NCI-H1105 (cell line): ENCODE results near the gene ERBB2.
"Not testable (repeated sequence)": the region's sequence is repeated elsewhere in the genome, so short reads cannot be mapped to it uniquely, and the experiment has no call there.

Source experiments
- DNase-seq: peaks from one replicate; lab custom pipeline; 2025; lab: John Stamatoyannopoulos, UW

Gene ERBB2

GRCh38 chr17:39763051-39763820 lies 63.4 kb downstream of the ERBB2 start:
- no peak for DNase-seq

DNA sequence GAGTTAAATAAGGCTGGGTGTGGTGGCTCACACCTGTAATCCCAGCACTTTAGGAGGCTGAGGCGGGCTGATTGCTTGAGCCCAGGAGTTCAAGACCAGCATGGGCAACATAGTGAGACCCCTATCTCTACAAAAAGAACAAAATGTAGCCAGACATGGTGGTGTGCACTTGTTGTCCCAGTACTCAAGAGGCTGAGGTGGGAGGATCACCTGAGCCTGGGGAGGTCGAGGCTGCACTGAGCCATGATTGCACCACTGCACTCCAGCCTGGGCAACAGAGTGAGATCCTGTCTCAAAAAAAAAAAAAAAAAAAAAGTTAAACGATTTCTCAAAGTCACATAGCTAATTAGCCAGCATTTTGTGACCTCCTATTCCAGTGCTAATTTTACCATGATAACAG lies 64.3 kb downstream of the ERBB2 start:
- DNase-seq: not testable (repeated sequence)

- DNase-seq: no peak
Measured at GRCh38 chr17:39765175-39765574, 65.3 kb downstream of the ERBB2 start.

- DNase-seq: no peak
Measured at GRCh38 chr17:39765766-39766165, 65.9 kb downstream of the ERBB2 start.

GRCh38 chr17:39767147-39767546 lies 67.3 kb downstream of the ERBB2 start:
- no peak for DNase-seq

- DNase-seq: no peak
Measured at GRCh38 chr17:39769974-39770587, 70.2 kb downstream of the ERBB2 start.

DNA sequence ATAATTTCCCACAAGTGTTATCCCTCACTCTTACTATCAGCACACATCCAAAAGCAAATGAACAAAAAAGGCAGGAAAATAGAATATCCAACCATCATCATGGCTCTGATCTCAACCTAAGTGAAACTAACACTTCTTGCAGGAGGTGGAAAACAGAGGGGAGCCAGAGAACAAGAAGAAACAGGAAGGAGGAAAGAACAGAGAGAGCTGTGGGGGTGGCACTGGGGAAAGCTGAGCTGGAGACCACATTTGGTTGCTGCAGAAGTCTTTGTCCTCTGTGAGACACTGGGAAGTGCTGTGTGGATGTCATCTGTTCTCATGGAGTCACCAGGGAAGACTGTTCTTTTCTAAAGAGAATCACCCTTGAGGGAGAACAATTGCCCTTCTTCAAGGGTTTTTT lies 72.6 kb downstream of the ERBB2 start:
- DNase-seq: no peak

- no peak for DNase-seq
Measured at GRCh38 chr17:39772987-39773934, 73.4 kb downstream of the ERBB2 start.

GRCh38 chr17:39774047-39774446 lies 74.2 kb downstream of the ERBB2 start:
- DNase-seq: no peak

- no peak for DNase-seq
Measured at GRCh38 chr17:39775031-39775430, 75.2 kb downstream of the ERBB2 start.

GRCh38 chr17:39776252-39776651 lies 76.4 kb downstream of the ERBB2 start:
- DNase-seq: no peak

DNA sequence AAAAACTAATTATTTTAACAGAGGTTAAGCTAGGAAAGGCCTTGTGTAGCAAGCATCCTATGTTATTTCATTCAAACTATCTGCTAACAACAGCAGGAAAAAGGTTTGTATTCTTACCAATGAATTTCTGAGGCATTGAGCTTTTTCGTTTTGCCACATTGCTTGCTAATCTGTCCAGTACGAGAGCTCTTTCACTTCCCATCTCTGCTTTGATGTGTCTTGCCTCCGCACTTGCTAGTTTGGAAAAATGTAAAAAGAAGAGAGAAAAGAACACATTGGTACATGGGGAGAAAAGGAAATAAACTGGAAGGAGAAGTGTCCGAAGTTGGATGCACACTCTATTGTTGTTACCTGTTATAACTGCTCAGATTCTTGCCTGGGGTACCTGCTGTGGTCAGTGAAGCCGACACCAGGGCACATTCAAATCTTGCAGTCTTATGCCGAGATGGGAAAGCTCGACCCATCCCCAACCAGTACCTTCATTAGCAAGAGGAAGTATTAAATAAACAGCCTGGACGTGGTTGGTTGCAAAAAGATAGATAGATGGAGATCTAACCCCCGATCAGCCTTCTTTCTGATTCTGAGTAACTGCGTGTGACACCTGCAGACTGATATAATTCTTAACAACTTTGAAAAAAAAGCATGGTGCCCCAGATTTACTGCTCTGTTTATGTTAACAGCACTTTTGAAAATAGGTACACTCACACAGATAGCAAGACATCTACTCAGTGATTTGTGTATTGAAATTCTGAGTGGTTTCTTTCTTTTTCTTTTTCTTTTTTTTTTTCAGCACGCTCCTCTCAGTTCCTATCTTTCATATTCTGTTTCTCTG lies 77.9 kb downstream of the ERBB2 start:
- DNase-seq: no peak
